Subcutaneous adipose tissue (tissue), 4 donors: ENCODE data around the gene TMUB1. TPM values are rescaled to one million over a fixed set of nuclear protein-coding genes. Genes with fewer than 3 reads are reported as not detected.

ENCODE experiments used
- CTCF ChIP-seq: fragments of 450-650 bp; IDR thresholded peaks from one replicate; pipeline ENCODE4 v1.5.1; 2016; ENCODE audit warnings: low read depth, mild to moderate bottlenecking, control low read depth, antibody characterized with exemption, moderate library complexity
- total RNA-seq, 4 donors: library from RNA; depleted of rRNA; stranded (reverse); fragments of >200 nt; gene quantifications; one replicate each; pipeline ENCODE4 v1.1.0, GENCODE V29; 2016

Gene TMUB1
- total RNA-seq, 4 donors from 2014 or later = 18.3 to 37.3 (median 31.5) TPM

- TF ChIP-seq CTCF = no peak
Measured at GRCh38 chr7:151115121-151115835, 32.0 kb upstream of the TMUB1 start.

GRCh38 chr7:151114151-151115090, 31.1 kb upstream of the TMUB1 start:
- no peak for TF ChIP-seq CTCF

GRCh38 chr7:151113344-151114150, 30.3 kb upstream of the TMUB1 start:
- TF ChIP-seq CTCF = no peak

- no peak for TF ChIP-seq CTCF
Measured at GRCh38 chr7:151110941-151111645, 27.8 kb upstream of the TMUB1 start.

GRCh38 chr7:151110236-151110940, 27.1 kb upstream of the TMUB1 start:
- TF ChIP-seq CTCF = no peak
